Measurements from ENCODE around the gene LMF1.
"Not testable (repeated sequence)": the region's sequence is repeated elsewhere in the genome, so short reads cannot be mapped to it uniquely, and the experiment has no call there.

LMF1 gene

DNA sequence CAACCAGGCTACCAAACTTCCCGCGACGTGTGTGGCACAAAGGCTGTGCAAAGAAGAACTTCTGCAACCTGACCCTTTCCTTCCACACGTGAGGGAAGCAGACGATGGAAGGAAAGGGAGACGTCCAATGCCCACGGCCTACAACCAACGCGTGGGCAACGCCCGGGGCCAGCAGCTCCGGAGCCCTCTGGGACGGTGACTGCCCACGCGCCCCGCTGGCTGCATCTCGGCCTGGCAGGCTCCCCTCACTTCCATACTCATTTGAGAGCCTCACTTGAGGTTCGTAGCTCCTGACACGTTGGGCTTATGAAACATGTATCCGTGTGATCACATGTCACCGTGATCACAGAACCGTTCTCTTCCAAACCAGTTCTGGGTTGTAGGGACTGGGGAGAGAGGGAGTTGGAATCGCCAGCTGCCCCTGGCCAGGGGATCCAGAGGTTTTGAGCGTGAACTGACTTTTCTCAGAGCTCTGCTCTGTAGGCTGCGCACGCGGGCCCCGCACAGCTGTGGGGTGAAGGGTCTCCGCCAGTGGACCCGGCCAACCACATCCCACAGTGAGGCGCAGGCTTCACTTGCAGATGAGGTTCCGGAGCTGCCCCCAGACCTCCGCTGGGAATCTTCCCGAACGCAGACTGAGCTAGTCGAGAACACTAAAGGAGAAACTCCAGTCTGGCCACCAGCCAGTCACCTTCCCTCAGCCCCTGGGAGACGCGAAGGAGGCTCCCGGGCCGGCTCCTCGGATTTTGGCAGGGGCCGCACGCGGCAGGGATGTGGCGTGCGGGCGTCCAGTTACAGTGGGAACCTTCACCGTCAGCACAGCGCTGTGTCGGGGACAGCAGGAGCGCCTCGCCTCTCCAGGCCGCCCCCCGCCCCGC lies 1.0 kb downstream of the LMF1 start:
- no peak for DNase-seq

DNA sequence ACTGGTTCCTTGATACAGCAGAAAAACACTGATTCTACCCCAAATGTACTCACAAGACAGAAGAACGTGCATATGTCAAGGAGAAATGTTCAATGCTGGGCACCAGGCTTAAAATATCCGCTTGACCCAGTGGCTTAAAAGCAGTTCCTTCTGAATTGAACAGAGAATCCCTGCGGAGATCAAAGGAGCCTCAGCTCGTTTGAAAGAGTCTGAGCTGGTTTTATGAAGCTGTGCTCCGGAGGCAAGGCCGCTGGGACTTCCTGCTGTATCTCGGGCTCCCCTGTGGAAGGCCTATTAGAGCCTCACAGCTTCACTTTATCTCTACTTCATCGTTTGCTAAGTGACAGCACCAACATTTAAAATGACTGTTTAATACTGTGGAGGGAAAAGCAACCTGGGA lies 2.2 kb downstream of the LMF1 start:
- DNase-seq = no peak

DNA sequence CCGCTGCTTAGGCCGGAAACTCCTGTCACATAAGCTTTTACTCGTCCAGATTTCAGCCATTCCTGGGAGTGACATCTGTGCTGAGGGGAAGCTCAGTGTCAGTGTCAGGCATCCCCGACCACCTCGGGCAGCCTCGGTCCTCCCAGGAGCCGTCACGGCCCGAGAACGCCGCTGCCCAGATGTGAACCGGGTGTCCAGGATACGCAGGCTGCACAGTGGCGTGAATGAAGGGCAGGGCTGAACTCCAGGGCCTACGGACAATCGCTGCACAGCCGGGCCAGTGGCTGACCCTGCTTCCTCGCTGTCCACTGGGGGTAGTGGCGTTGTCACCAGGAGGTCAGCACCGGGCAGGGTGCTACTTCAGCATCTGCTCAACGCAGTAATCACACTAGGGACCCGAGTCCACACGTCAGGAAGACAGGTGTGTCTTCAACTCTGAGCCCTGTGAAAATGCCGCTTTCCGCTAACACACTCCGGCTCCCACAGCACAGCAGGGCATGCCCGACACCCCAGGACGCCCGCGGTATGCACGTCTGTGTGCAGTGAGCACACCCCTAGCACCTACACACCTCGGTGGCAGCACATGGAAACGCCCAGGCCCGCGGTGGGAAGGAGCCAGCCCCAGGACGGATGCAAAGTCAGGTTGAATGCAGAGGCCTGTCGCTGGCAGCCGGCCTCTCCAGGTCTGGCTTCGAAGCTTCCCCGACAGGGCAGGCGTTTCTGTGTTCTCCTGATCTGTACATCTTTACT lies 3.1 kb downstream of the LMF1 start:
- DNase-seq = no peak

DNA sequence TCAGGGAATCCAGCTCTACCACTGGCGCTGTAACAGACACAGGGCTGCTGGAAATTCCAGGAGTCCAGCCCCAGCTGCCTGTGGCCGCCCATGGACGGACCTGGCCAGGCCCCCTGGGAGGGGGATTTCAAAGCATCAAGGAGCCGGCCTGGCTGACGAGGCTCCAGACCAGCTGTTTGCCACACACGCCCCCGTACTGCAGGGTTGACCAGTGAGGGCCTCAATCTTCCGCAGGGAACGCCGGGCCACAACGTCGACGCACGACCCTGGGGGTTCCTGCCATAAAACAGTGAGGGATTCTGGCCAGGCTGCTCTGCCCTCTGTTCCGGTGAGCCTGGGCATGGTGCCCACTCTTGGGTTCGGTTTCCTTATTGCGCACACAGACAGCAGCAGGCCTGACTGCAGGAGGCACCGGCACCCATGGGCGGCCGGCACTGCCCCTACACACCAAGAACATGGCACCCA lies 3.7 kb downstream of the LMF1 start:
- no peak for DNase-seq

DNA sequence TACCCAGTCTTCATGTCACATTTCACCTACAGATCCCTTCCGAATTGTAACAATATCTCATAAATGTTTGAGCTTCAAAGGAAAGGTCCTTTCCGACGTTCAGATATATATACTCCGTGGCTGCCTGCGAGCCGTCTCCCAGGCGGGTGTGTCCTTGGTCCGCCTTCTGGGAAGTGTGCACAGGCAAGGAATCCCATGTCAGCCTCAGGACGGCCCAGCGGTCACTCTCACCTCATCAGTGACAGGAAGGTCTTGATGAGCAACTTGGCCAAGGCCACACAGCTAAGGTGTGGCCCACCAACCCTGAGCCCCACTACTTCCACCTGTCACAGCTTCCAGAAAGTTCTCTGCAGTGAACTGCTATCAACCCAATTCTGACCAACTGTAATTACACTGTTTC lies 4.3 kb downstream of the LMF1 start:
- no peak for DNase-seq

DNA sequence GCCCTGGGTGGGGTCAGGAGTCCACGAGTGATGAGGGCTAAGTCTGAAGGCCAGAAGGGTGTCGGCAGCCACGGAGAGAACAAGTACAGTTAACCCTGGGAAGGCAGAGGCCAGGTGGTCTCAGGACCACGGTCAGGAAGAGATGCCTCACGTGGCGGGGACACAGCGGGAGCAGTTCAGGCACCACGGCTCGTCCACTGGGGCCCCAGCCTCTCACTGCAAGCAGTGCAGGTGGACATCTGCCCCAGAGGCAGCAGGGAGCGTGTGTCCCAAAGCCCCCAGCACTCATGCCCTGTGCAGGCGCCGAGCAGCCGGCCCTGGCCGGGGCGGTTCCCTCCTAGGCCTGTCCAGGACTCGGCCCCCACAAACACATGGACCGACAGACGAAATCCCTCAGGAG lies 4.7 kb downstream of the LMF1 start:
- no peak for DNase-seq

DNA sequence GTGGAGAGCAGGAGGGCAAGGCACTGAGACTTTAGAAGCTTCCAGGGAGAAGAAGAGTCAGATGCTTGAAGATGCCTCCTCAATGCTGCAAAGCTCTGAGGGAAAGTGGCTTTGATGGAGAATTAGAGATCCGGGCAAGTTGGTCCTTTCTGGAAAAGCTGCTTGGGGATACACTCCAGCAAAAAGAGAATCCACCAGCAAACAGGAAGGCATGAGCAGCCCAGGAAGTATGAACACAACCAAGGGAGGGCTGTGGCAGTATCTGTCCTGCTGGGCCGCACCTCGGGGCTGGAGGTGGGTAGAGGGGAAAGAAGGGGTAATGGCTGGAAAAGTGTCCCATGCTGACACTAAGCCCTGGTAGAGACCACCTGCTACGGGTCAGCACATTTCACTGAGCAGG lies 5.3 kb downstream of the LMF1 start:
- DNase-seq = no peak

DNA sequence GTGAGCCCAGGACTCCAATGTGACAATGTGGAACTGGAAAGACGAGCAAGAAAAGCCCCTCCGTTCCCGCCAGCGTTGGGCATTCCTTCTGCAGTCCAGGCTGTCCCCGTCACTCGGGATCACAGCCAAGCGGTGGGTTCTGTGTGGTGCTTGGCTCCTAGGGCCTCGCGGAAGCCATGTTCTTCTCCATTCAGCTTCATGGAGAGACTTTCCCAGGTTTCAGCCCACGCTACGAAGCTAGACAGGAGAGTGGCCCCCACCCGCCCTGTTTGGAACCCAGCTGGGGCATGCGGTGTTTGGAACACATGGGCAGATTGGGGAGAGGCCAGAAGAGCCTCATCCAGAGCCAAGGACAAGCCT lies 5.8 kb downstream of the LMF1 start:
- no peak for DNase-seq

DNA sequence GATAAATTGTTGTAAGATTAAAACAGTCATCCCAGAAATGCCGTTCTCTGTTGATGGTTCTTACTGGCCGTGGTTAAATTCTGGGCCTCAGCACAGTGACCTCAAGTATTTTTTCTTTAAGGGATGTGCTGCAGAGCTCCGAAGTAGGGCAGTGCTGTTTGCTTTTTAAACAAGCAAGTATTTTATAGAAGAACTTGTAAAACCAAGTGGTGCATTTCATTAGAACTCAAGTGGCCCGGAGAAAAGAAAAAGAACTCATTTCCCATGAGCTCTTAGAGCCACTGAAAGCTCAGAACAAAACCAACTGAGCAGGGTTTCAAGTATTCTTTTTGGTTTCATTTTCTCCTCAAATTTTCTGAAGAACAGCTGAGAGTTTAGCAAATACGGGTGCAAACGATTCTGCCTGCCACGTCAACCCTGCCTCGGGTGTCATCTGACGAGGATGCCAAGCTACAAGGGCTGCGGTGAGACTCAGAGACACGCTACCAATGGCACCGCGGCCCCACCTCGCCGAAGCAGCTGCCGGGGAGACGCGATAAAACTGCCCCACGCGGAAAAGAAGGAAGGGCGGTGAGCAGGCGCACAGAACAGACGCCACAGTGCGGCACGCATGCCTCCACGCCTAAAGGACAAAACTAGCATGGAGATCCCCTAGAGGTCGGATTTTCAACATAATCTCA lies 6.3 kb downstream of the LMF1 start:
- peak in 3 of 4 experiments; percentile 23 to 57 (median 42) for DNase-seq

DNA sequence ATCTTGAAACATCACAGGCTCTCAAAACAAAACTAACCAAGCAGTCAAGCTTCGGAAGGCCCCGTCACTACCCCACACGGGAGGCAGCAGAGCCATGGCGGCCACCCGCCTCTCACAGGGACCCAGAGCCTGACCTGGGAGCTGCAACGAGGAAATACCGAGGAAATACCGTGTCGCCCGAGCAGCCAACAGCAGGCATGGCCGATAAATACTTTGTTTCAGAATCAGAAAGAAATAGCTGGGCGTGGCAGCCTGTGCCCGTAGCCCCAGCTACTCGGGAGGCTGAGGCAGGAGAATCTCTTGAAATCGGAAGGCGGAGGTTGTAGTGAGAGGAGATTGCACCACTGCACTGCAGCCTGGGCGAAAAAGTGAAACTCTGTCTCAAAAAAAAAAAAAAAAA lies 6.9 kb downstream of the LMF1 start:
- no peak for DNase-seq

DNA sequence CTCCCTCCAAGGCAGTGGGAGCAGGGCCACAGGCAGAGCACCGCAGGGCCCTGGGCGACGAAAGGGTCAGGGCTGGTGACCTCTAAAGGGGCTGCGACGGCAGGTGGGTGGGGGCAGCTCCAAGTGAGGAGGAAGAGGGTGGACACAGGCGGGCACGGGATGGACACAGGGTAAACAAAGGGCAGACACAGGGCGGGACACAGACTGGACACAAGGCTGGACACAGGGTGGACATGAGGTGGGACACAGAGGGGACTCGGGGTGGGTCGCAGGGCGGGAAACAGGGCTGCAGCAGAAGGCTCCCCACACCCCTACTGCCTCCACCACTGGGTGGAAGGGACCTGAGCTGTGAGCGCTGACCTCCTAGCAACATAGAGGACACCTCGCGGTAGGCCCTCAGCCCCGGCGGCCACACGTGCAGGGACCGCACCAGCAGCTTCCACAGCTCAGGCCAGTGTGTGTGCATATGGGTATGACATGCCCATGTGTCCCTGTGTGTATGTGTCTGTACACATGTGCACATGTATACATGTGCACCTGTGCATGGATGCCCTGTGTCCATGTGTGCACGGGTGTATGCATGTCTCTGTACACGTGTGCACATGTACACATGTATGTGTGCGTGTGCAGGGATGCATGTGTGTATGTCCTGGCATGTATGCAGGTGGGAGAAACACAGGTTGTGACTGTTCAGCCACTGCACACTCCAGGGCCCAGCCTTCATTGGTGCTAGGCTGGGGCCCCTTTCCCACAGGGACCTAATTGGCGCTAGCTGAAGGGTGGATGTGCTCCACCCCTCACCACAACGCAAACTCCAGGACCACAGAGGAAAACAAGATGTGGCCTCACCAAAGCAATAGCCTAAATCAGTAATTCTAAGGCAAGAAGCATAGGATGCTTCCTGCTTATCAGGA lies 7.6 kb downstream of the LMF1 start:
- no peak for DNase-seq

DNA sequence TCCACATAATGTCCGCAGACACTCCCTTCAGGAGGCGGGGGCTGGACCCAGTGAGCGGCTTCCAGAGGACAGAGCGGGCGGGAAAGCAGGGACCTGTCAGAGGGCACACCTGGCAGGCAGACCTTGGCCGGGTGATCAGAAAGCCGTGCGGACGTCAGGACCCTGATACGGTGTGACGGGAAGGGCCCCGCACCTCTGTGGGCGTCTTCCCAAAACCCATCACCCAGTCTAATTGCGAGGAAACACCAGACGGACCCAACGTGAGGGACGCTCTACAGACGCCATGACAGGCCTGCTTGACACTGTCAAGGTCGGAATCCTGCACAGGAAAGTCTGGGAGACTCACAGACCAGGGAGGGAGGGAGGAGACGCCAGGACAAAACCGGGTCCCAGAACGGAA lies 8.4 kb downstream of the LMF1 start:
- no peak for DNase-seq

DNA sequence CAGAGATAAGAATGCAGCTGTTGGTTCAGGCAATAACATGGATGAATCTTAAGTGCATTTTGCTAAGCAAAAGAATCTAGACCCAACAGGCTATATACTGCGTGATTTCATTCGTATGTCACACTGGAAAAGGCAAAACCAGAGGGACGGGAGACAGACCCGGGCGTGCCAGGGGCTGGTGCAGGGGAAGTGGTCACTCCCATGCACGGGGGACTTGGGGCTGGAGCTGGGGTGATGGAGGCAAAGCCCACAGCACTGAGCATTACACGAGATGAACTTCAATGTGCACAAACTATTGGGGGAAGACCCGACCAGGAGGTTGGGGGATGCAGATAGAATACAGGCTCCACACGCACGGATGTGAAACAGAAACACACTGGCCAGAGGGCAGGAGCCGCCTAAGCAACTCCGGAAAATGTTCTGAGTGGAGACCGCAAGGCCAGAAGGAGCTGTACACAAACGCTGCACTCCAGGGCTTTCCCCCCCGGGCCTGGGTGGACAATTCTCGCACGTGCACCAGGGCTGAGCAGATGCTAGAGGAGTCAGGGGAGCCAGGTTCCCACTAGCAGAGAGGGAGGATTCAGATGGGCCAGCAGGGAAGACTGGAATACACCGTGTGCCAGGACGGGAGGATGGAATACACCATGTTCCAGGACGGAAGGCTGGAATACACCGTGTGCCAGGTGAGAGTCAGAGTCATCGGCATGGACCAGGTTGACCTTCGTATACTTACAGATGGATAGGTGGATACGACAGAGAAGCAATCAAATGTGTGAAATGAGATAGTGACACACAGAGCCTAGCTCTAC lies 11.3 kb downstream of the LMF1 start:
- DNase-seq = no peak

DNA sequence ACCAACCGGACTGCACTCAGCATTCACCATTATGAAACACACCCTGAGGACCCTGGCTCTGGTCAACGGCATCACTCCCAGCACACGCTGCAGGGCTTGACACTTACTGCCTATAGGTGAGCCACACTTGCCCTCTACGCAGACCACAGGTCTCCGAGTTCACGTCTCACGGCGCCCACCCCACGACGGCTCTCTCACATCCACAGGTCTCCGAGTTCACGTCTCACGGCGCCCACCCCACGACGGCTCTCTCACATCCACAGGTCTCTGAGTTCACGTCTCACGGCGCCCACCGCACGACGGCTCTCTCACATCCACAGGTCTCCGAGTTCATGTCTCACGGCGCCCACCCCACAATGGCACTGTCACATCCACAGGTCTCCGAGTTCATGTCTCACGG lies 15.0 kb downstream of the LMF1 start:
- not testable (repeated sequence) for DNase-seq

DNA sequence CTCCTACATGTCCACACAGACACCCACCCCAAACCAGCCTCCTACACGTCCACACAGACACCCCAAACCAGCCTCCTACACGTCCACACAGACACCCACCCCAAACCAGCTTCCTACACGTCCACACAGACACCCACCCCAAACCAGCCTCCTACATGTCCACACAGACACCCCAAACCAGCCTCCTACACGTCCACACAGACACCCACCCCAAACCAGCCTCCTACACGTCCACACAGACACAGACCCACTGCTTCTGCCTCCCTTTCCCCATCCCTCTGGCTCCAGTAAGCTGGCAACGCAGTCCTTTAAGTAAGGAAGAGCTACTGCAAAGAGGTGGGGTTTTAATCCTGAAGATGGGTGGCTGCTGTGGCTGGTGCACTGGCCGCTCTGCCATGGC lies 17.0 kb downstream of the LMF1 start:
- DNase-seq = not testable (repeated sequence)

DNA sequence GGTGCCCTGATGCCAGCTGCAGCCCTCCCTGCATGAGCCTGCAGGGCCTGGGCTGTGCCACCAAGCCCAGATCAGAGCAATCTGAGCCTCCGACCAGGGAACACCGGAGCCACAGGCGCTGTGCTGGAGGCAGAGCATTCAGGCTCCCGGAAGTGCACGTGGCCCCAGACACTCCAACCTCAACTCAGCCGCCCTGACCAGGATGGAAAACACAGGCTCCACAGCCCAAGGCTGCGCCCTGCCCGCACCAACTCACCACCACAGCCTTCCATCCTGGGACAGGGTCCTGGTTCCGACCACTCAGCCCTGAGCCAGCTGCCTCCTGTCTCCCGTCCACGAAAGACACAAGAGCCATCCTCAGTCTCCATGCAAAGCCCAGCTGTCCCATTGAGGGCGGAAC lies 18.5 kb downstream of the LMF1 start:
- DNase-seq = no peak

DNA sequence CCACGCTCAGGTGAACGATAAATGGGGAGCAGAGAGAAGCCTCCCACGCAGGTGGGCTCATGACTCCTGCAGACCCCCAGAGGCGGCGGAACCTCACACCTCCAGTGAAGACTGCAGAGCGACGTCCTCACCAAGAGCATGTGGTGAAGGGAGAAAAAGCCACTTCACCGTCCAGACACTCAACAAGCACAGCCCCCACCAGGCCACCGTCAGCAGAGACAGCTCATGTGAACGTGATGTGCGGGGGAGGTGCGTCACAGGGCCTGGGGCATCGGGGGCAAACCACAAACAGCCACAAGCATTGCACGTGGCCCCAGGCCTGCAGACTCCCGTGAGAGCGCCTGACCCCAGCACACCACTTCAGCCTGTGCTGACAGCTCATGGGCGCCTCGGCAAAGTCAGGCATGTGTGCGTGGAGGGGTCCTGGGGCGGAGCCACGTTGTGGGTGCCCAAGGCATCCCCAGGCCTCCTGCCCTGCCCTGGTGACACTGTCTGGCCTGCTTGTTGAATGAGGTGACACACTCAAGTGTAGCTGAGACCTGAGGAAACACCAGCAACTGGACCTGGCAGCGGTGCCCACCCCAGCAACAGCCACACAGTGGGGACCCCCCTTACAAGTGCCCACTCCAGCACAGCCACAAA lies 19.0 kb downstream of the LMF1 start:
- no peak for DNase-seq

DNA sequence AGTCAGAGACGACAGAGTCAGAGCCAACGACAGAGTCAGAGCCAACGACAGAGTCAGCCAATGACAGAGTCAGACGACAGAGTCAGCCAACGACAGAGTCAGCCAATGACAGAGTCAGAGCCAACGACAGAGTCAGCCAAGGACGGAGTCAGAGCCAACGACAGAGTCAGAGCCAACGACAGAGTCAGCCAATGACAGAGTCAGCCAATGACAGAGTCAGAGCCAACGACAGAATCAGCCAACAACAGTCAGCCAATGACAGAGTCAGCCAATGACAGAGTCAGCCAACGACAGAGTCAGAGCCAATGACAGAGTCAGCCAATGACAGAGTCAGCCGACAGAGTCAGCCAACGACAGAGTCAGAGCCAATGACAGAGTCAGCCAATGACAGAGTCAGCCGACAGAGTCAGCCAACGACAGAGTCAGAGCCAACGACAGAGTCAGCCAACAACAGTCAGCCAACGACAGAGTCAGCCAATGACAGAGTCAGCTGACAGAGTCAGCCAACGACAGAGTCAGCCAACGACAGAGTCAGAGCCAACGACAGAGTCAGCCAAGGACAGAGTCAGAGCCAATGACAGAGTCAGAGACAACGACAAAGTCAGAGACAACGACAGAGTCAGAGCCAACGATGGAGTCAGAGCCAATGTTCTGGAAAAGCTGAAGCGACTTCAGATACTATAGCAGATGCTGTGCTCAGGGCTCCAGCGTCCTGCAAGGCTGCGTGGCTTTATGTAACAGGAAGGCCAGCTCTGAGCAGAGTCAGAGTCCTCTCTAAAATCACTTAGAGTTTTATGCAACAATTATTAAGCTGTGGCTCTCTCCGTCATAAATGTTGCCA lies 19.8 kb downstream of the LMF1 start:
- not testable (repeated sequence) for DNase-seq

DNA sequence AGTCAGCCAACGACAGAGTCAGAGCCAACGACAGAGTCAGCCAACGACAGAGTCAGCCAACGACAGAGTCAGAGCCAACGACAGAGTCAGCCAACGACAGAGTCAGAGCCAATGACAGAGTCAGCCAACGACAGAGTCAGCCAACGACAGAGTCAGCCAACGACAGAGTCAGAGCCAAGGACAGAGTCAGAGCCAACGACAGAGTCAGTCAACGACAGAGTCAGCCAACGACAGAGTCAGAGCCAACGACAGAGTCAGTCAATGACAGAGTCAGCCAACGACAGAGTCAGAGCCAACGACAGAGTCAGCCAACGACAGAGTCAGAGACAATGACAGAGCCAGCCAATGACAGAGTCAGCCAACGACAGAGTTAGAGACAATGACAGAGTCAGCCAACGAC lies 22.0 kb downstream of the LMF1 start:
- DNase-seq = not testable (repeated sequence)

DNA sequence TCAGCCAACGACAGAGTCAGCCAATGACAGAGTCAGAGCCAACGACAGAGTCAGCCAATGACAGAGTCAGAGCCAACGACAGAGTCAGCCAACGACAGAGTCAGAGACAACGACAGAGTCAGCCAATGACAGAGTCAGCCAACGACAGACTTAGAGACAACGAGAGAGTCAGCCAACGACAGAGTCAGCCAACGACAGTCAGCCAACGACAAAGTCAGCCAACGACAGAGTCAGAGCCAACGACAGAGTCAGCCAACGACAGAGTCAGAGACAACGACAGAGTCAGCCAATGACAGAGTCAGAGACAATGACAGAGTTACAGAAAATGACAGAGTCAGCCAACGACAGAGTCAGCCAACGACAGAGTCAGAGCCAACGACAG lies 22.9 kb downstream of the LMF1 start:
- not testable (repeated sequence) for DNase-seq
